Astrocyte of the spinal cord (primary cell): ENCODE data around the gene SLC16A10.
A peak's percentile ranks its signal among the peaks of the same experiment; 100 is the strongest.
"Not testable (repeated sequence)": the region's sequence is repeated elsewhere in the genome, so short reads cannot be mapped to it uniquely, and the experiment has no call there.

Experiments
- DNase-seq: peaks from one replicate; pipeline ENCODE4 v3.0.0; 2011; ENCODE audit warnings: low read depth, low spot score
- H3K4me3 ChIP-seq: 2 replicates; pipeline ENCODE4 v1.5.1; 2011; ENCODE audit warnings: low read depth, mild to moderate bottlenecking, low read length, moderate library complexity
- in situ Hi-C: cut with HindIII; loops from 2 replicates; pipeline ENCODE4 v1.10.0; 2017; ENCODE audit warnings: low sequenced_read_pairs
- TF ChIP-seq, protein P1 (sequence below): IDR thresholded peaks from 2 replicates; pipeline ENCODE4 v1.5.1; 2012; ENCODE audit warnings: low read depth, mild to moderate bottlenecking, low read length, inconsistent platforms

Gene SLC16A10

DNA sequence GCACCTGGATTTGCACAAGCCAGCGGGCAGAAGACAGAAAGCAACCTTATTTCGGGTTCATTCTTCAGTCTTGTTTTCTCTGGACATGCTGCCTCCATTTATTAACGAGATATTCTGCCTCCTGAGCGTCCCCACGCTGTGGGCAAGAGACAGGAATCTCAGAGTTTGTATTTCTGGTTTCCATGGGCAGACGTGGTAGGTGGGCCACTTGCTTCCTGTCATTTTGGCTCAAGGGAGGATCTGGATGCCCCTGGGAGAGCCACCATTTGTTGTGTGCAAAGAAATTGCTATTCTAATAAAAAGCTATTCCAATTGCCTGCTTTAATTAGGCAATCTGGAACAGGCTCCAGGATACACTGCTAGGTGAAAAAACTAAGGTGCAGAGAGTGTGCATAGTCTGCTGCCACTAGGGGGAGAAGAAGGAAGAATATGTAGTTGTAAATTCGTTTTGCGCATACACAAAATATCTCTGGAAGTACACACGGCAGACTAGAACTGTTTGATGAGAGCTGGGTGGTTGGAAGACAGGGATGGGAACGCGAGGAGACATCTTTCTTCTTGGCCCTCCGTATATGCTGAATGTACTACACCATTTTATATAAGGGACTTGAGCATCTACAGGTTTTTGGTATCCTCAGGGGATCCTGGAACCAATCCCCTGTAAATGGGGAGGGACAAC lies 30.1 kb upstream of the SLC16A10 start:
- DNase-seq, result peak; percentile 47
- no peak overlapping the region for H3K4me3 ChIP-seq
- TF ChIP-seq, protein P1, sequence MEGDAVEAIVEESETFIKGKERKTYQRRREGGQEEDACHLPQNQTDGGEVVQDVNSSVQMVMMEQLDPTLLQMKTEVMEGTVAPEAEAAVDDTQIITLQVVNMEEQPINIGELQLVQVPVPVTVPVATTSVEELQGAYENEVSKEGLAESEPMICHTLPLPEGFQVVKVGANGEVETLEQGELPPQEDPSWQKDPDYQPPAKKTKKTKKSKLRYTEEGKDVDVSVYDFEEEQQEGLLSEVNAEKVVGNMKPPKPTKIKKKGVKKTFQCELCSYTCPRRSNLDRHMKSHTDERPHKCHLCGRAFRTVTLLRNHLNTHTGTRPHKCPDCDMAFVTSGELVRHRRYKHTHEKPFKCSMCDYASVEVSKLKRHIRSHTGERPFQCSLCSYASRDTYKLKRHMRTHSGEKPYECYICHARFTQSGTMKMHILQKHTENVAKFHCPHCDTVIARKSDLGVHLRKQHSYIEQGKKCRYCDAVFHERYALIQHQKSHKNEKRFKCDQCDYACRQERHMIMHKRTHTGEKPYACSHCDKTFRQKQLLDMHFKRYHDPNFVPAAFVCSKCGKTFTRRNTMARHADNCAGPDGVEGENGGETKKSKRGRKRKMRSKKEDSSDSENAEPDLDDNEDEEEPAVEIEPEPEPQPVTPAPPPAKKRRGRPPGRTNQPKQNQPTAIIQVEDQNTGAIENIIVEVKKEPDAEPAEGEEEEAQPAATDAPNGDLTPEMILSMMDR, result peak; percentile 81
- in situ Hi-C loops, result no loop called here

DNA sequence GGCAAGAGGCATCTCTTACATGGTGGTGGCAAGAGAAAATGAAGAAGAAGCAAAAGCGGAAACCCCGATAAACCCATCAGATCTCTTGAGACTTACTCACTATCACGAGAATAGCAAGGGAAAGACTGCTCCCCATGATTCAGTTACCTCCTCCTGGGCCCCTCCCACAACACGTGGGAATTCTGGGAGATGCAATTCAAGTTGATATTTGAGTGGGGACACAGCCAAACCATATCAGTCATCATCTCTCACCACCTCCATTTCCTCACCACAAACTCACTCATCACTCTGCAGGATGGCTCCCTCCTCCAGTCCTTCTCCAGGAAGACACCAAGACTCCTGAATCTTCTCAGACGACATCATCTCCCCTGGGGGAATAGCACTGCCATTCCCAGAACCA lies 25.8 kb upstream of the SLC16A10 start:
- no peak overlapping the region for H3K4me3 ChIP-seq
- peak; percentile 15 for DNase-seq
- in situ Hi-C loops, result no loop called here
- TF ChIP-seq, protein P1, result no peak

DNA sequence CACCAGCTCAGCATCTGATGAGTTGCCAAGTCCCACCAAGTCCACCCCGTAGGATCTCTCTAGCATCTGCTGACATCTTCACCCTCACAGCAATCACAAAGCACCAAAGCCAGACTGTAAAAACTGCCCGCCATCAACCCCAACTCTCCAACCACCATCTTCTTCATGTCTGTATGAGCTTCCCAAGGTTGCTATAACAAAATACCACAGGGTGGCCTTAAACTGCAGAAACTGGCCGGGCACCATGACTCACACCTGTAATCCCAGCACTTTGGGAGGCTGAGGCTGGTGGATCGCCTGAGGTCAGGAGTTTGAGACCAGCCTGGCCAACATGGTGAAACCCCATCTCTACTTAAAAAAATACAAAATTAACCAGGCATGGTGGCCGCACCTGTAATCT lies 25.3 kb upstream of the SLC16A10 start:
- H3K4me3 ChIP-seq, in situ Hi-C loops: not testable (repeated sequence)

DNA sequence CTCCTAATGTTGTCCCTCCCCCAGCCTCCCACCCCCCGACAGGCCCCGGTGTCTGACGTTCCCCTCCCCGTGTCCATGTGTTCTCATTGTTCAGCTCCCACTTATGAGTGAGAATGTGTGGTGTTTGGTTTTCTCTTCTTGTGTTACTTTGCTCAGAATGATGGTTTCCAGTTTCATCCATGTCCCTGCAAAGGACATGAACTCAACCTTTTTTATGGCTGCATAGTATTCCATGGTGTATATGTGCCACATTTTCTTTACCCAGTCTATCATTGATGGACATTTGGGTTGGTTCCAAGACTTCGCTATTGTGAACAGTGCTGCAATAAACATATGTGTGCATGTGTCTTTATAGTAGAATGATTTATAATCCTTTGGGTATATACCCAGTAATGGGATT lies 24.4 kb upstream of the SLC16A10 start:
- H3K4me3 ChIP-seq, in situ Hi-C loops, DNase-seq: not testable (repeated sequence)

More for the DNA sequence above, 25.3 kb upstream of the SLC16A10 start:
- DNase-seq, result not testable (repeated sequence)

DNA sequence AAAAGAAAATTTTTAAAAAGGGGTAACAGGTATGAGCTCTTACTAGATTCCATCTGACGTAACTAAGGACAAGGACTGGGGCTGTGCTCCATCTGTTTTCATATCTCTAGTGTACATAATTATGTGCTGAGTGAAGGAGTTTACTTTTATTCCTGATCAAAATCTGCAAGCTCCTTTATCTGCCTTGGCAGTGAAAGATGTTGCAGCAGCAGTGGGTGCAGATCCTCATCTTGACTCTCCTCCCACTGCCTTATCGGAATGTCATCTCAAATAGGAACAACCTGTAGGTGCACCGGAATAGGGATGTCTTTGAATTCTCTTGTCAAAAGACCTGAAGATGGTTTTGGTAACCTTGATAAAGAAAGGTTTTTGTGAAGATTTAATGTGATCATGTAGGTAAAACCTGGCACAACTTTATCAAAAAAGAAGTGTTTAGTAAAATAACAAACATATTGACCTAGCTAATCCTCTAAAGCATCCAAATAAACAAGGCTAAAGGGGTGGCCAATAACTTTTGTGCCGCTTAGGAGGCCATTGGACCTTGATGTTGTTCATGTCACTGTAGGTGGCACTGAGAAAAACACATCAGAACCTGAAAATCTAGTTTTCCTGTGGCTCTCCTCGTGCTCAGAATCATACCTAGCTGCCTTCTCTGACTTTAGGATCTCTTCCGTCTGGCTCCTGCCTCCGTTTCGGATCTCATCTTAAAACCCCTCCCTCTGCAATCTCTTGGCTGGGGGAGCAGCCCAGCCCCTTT lies 19.0 kb upstream of the SLC16A10 start:
- TF ChIP-seq, protein P1, result no peak
- DNase-seq, result no peak
- H3K4me3 ChIP-seq, result no peak overlapping the region
- in situ Hi-C loops, result no loop called here

DNA sequence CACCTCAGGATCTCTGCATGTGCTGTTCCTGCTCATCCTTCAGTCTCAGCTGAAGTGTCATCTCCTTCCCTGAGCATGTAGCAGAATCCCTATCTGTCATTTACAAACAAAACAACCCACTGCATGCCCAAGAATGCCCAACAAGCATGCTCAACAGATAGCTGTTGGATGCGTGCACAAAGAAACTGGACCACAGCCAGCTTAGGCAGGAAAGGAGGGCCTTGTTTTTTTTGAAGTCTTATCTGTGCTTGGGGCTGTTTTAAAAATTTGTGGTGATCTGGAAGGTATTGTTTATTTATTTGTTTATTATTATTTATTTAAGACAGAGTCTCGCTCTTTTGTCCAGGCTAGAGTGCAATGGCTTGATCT lies 18.5 kb upstream of the SLC16A10 start:
- H3K4me3 ChIP-seq, result no peak overlapping the region
- in situ Hi-C loops, result no loop called here
- no peak for DNase-seq
- TF ChIP-seq, protein P1, result no peak

DNA sequence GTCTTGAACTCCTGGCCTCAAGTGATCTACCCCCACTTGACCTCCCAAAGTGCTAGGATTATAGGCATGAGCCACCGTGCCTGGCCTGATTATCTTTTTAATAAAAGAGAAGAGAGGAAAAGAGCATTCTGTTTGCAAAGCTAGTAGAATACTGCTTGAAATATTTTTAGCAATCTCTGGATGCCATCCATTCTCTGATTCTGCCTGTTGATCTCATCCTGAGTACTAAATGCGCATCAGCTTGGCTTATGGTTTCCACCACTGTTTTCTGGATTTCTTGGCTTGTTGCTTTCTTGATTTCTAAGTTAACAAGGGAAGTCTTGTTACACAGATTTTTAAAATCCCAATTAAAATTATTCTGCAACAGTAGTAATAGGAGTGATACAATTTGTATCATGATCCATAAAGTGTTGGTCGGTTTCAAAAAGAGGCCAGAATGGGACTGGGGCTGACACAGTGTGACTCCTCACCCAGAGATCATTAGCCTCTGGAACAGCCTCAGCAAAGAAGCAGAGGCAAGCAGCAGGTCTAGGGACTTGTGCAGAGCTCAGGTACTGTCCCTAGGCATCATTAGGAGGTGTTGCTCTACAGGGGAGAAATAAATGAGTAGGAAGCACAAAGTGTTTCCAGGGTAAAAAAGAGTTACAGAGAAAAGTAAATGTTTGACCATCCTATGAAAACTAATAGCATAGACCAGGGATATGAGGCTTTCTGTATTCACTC lies 17.8 kb upstream of the SLC16A10 start:
- H3K4me3 ChIP-seq, result no peak overlapping the region
- DNase-seq, result no peak
- TF ChIP-seq, protein P1, result no peak
- in situ Hi-C loops, result no loop called here
